OCI-LY1 (cell line): ENCODE data around the gene SETDB1.

ENCODE experiments used
- H2AFZ ChIP-seq: fragments of 200-600 bp; sonication (generic), shearing (Covaris generic); 2 replicates; pipeline ENCODE4 v1.6.0; 2014; ENCODE audit warnings: antibody characterized with exemption, mild to moderate bottlenecking, low read length
- H3F3A ChIP-seq: fragments of 200-600 bp; sonication (generic), shearing (Covaris generic); 2 replicates; pipeline ENCODE4 v1.6.0; 2014; ENCODE audit warnings: mild to moderate bottlenecking, antibody characterized with exemption, low read length, moderate library complexity; ENCODE audit not compliant: insufficient read depth
- H3K27ac ChIP-seq: fragments of 200-600 bp; sonication (generic); 2 replicates; pipeline ENCODE4 v1.5.1; 2014; ENCODE audit warnings: low read length, mixed run types, mild to moderate bottlenecking, low read depth; ENCODE audit not compliant: poor library complexity, severe bottlenecking
- H3K27me3 ChIP-seq: fragments of 200-600 bp; sonication (generic); 2 replicates; pipeline ENCODE4 v1.6.0; 2014; ENCODE audit warnings: antibody characterized with exemption, mild to moderate bottlenecking, low read length, moderate library complexity; ENCODE audit not compliant: insufficient read depth
- H3K36me3 ChIP-seq: fragments of 200-600 bp; sonication (generic); 2 replicates; pipeline ENCODE4 v1.6.1; 2014; ENCODE audit warnings: mild to moderate bottlenecking, antibody characterized with exemption, low read length, moderate library complexity, mixed read lengths; ENCODE audit not compliant: insufficient read depth
- H3K4me1 ChIP-seq: fragments of 200-600 bp; sonication (generic); 2 replicates; pipeline ENCODE4 v1.5.1; 2014; ENCODE audit warnings: mild to moderate bottlenecking, low read length, moderate library complexity; ENCODE audit not compliant: insufficient read depth, severe bottlenecking
- H3K4me2 ChIP-seq: fragments of 200-600 bp; sonication (generic), shearing (Covaris generic); 2 replicates; pipeline ENCODE4 v1.6.1; 2014; ENCODE audit warnings: low read length
- H3K4me3 ChIP-seq: fragments of 200-600 bp; sonication (generic); 2 replicates; pipeline ENCODE4 v1.5.1; 2014; ENCODE audit warnings: low read length, low read depth, mild to moderate bottlenecking, mixed read lengths; ENCODE audit not compliant: poor library complexity, severe bottlenecking
- H3K79me2 ChIP-seq: fragments of 200-600 bp; shearing (Covaris generic); 2 replicates; pipeline ENCODE4 v1.6.1; 2016; ENCODE audit warnings: mixed run types, low read length, mixed read lengths; ENCODE audit not compliant: insufficient read depth
- H3K9ac ChIP-seq: fragments of 200-600 bp; sonication (generic), shearing (Covaris generic); 2 replicates; pipeline ENCODE4 v1.6.1; 2014; ENCODE audit warnings: mild to moderate bottlenecking, low read length, mixed read lengths
- H3K9me2 ChIP-seq: fragments of 200-600 bp; sonication (generic), shearing (Covaris generic); 2 replicates; pipeline ENCODE4 v1.6.1; 2014; ENCODE audit warnings: low read depth, mild to moderate bottlenecking, low read length, mixed read lengths
- H3K9me3 ChIP-seq: fragments of 200-600 bp; shearing (Covaris generic); 2 replicates; pipeline ENCODE4 v1.6.1; 2014; ENCODE audit warnings: low read length, mixed read lengths
- H4K20me1 ChIP-seq: fragments of 200-600 bp; sonication (generic), shearing (Covaris generic); 2 replicates; pipeline ENCODE4 v1.6.0; 2016; ENCODE audit warnings: mild to moderate bottlenecking, low read length; ENCODE audit not compliant: insufficient read depth
- CTCF ChIP-seq: fragments of 200-600 bp; sonication (generic), shearing (Covaris generic); IDR thresholded peaks from 2 replicates; pipeline ENCODE4 v1.5.1; 2017; ENCODE audit warnings: mild to moderate bottlenecking, antibody characterized with exemption, low read length, moderate library complexity, mixed read lengths
- EZH2 ChIP-seq: fragments of 200-600 bp; sonication (generic), shearing (Covaris generic); IDR thresholded peaks from 2 replicates; pipeline ENCODE4 v1.8.0; 2017; ENCODE audit warnings: borderline replicate concordance, mixed run types, mild to moderate bottlenecking, antibody characterized with exemption, low read length, moderate library complexity, mixed read lengths

The SETDB1 gene

DNA sequence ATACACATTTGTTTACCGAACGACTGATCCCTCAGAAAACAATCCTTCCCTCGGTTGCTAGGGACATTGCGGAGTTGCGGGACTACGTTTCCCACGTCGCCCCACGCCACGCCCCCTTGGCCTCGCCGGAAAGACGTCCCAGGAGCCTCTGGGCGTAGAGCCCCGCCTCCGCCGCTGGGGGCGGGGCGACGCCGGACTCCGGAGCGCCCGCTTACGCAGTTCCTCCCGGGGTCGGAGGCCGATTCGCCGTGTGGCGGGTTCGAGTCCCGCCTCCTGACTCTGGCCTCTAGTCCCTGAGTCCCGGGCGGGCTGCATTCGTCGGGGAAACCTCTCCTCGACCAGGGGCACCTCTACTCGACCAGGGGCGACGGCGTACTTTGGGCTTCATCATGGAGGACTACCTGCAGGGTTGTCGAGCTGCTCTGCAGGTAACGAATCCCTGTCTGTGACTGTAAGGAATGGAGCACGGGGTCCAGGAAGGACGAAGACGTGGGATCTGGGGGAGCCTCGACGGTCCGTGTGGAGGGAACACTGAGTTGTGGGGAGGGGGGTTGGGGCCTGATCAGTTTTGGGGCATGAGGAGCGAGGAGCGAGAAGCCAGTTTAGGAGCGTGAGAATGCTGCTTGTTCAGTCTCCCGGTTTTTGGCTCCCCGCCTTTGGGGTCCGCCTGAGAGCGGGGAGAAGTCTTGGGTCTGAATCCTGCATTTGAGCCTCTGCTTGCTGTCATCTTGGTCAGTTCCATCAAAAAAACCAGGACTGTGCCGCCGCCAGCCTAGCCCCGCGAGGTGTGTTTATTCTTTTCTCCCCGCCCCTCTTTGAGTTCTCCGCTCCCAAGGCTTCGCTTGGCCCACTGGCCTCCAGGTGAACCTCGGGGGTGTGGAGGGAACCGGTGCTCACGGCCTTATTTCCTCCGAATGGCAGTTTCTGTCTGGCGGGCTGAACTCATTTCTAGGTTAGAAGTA is 82.4 kb downstream of the SETDB1 start, which contains the start of gene PRUNE1:
PRUNE1 (plus strand) TSS at position 206 of the 962 bp plus-strand sequence; CDS start at position 390, 184 bp downstream.
- peaks cover 49% of the 10 kb centered on the region for H3K4me1 ChIP-seq
- peak within 1 kb of the TSS; percentile 72 for H3K4me3 ChIP-seq
- H3K9me3 ChIP-seq: no peaks in the 10 kb centered on the region
- H3K9me2 ChIP-seq: no peaks in the 10 kb centered on the region
- H3K9ac ChIP-seq: peak within 1 kb of the TSS; percentile 76
- no peaks in the 10 kb centered on the region for H3K36me3 ChIP-seq
- peak within 1 kb of the TSS; percentile 48 for H2AFZ ChIP-seq
- peak within 1 kb of the TSS; percentile 70 for H3K4me2 ChIP-seq
- H3K27me3 ChIP-seq: no peaks in the 10 kb centered on the region
- H3K27ac ChIP-seq: peak within 1 kb of the TSS; percentile 68
- no peak for TF ChIP-seq CTCF
- no peak for TF ChIP-seq EZH2
- H3F3A ChIP-seq: no peaks in the 10 kb centered on the region
- no peaks in the 10 kb centered on the region for H4K20me1 ChIP-seq
- no peaks in the 10 kb centered on the region for H3K79me2 ChIP-seq

DNA sequence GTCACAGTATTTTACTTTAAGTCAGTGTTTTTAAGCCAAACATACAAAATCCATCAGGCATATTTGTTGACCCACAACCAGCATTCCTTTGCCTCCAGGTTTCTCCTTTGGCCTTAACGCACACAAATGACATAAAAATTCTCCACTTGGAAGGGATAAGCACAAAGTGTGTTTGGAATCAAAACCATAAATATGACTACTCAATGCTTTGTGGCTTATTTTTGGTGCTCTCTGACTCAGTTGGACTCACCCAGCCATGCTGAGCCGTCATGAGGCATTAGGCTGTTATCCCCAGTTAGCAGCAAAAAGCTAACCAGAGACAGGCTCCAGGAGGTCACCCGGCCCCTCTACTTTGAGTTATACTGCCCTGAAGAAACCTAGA is 83.0 kb downstream of the SETDB1 start:
- TF ChIP-seq EZH2 (no peak), CTCF (no peak)
- H3K4me3 ChIP-seq: peak overlapping the region; percentile 72
- peak overlapping the region; percentile 76 for H3K9ac ChIP-seq
- H3K9me3 ChIP-seq: no peaks in the 10 kb centered on the region
- H4K20me1 ChIP-seq: no peaks in the 10 kb centered on the region
- H3K79me2 ChIP-seq: no peaks in the 10 kb centered on the region
- peak overlapping the region; percentile 70 for H3K4me2 ChIP-seq
- no peaks in the 10 kb centered on the region for H3K36me3 ChIP-seq
- no peaks in the 10 kb centered on the region for H3K27me3 ChIP-seq
- no peaks in the 10 kb centered on the region for H3F3A ChIP-seq
- 0 out of 2 replicates have a peak overlapping the region, but pooled peaks have one; percentile 4 for H2AFZ ChIP-seq
- H3K9me2 ChIP-seq: no peaks in the 10 kb centered on the region
- peaks cover 49% of the 10 kb centered on the region for H3K4me1 ChIP-seq
- H3K27ac ChIP-seq: peak overlapping the region; percentile 6

- Histone ChIP-seq H3K79me2 (no peaks in the 10 kb centered on the region), H3K9me2 (no peaks in the 10 kb centered on the region), H2AFZ (no peak overlapping the region), H4K20me1 (no peaks in the 10 kb centered on the region), H3K4me3 (peak overlapping the region; percentile 72), H3K4me2 (peak overlapping the region; percentile 70), H3K36me3 (no peaks in the 10 kb centered on the region), H3F3A (no peaks in the 10 kb centered on the region), H3K27ac (peak overlapping the region; percentile 6), H3K9me3 (no peaks in the 10 kb centered on the region), H3K4me1 (peaks cover 49% of the 10 kb centered on the region), H3K27me3 (no peaks in the 10 kb centered on the region), H3K9ac (peak overlapping the region; percentile 76; the same call in 1 of the 2 replicates)
- no peak for TF ChIP-seq CTCF
These were observed 83.6 kb downstream of the SETDB1 start for GRCh38 chr1:151009674-151010345.
